MM.1S (cell line): ENCODE data around the gene COPE.

Experiments used
- EZH2 ChIP-seq: fragments of 300-600 bp; sonication (generic); optimal IDR thresholded peaks from 2 replicates; pipeline ENCODE3; 2017; ENCODE audit warnings: low read depth, mild to moderate bottlenecking, antibody characterized with exemption, low read length, mixed read lengths
- EZH2phosphoT487 ChIP-seq: fragments of 300-600 bp; sonication (generic); IDR thresholded peaks from 2 replicates; pipeline ENCODE4 v1.6.1; 2018; ENCODE audit warnings: antibody characterized with exemption, low read length
- TF ChIP-seq, protein P1 (sequence below): fragments of 300-600 bp; sonication (generic); IDR thresholded peaks from 2 replicates; pipeline ENCODE4 v1.5.1; 2016; ENCODE audit warnings: antibody characterized with exemption, low read length, mixed read lengths

- no peak for TF ChIP-seq EZH2
- TF ChIP-seq, protein P1, sequence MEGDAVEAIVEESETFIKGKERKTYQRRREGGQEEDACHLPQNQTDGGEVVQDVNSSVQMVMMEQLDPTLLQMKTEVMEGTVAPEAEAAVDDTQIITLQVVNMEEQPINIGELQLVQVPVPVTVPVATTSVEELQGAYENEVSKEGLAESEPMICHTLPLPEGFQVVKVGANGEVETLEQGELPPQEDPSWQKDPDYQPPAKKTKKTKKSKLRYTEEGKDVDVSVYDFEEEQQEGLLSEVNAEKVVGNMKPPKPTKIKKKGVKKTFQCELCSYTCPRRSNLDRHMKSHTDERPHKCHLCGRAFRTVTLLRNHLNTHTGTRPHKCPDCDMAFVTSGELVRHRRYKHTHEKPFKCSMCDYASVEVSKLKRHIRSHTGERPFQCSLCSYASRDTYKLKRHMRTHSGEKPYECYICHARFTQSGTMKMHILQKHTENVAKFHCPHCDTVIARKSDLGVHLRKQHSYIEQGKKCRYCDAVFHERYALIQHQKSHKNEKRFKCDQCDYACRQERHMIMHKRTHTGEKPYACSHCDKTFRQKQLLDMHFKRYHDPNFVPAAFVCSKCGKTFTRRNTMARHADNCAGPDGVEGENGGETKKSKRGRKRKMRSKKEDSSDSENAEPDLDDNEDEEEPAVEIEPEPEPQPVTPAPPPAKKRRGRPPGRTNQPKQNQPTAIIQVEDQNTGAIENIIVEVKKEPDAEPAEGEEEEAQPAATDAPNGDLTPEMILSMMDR: no peak
- TF ChIP-seq EZH2phosphoT487: no peak
These were observed 35.9 kb upstream of the COPE start for GRCh38 chr19:18955042-18955441.
